HEK293 (cell line): ENCODE results near the gene ST7.

Experiments used
- MYNN ChIP-seq: fragments of 450-650 bp; formaldehyde crosslinking; IDR thresholded peaks from 2 replicates; pipeline ENCODE4 v1.5.1; 2016; ENCODE audit warnings: missing biosample characterization, missing genetic modification characterization, borderline replicate concordance
- PRDM1 ChIP-seq: fragments of 450-650 bp; formaldehyde crosslinking; IDR thresholded peaks from 2 replicates; pipeline ENCODE4; 2016; ENCODE audit warnings: missing biosample characterization, missing genetic modification characterization
- PRDM2 ChIP-seq: fragments of 450-650 bp; formaldehyde crosslinking; IDR thresholded peaks from 2 replicates; pipeline ENCODE4 v1.5.1; 2016; ENCODE audit warnings: missing biosample characterization, missing genetic modification characterization, borderline replicate concordance
- PRDM6 ChIP-seq: fragments of 450-650 bp; formaldehyde crosslinking; IDR thresholded peaks from 2 replicates; pipeline ENCODE4 v1.5.1; 2017; ENCODE audit warnings: missing biosample characterization, missing genetic modification characterization
- ZBTB6 ChIP-seq: fragments of 450-650 bp; formaldehyde crosslinking; IDR thresholded peaks from 2 replicates; pipeline ENCODE4 v1.5.1; 2017; ENCODE audit warnings: missing biosample characterization, missing genetic modification characterization
- ZFHX2 ChIP-seq: fragments of 450-650 bp; formaldehyde crosslinking; conservative IDR thresholded peaks from 2 replicates; pipeline ENCODE4 v1.5.1; 2016; ENCODE audit warnings: missing biosample characterization, missing genetic modification characterization
- ZFP69B ChIP-seq: fragments of 450-650 bp; formaldehyde crosslinking; IDR thresholded peaks from 2 replicates; pipeline ENCODE4 v1.5.1; 2016; ENCODE audit warnings: missing biosample characterization, missing genetic modification characterization
- ZNF133 ChIP-seq: fragments of 450-650 bp; formaldehyde crosslinking; IDR thresholded peaks from 2 replicates; pipeline ENCODE4 v1.5.1; 2016; ENCODE audit warnings: missing biosample characterization, missing genetic modification characterization
- ZNF140 ChIP-seq: fragments of 450-650 bp; formaldehyde crosslinking; IDR thresholded peaks from 2 replicates; pipeline ENCODE4 v1.5.1; 2016; ENCODE audit warnings: missing biosample characterization, missing genetic modification characterization
- ZNF398 ChIP-seq: fragments of 450-650 bp; formaldehyde crosslinking; IDR thresholded peaks from 2 replicates; pipeline ENCODE4 v1.5.1; 2017; ENCODE audit warnings: missing biosample characterization, missing genetic modification characterization
- ZNF518A ChIP-seq: fragments of 450-650 bp; formaldehyde crosslinking; conservative IDR thresholded peaks from 2 replicates; pipeline ENCODE4 v1.5.1; 2016; ENCODE audit warnings: low read depth, missing biosample characterization, missing genetic modification characterization
- ZNF580 ChIP-seq: fragments of 450-650 bp; formaldehyde crosslinking; IDR thresholded peaks from 2 replicates; pipeline ENCODE4 v1.5.1; 2016; ENCODE audit warnings: missing biosample characterization, missing genetic modification characterization
- ZNF664 ChIP-seq: fragments of 450-650 bp; formaldehyde crosslinking; IDR thresholded peaks from 2 replicates; pipeline ENCODE4 v1.5.1; 2016; ENCODE audit warnings: missing biosample characterization, missing genetic modification characterization

ST7 gene

GRCh38 chr7:117015258-117016184 is 62.2 kb downstream of the ST7 start (continued):
- TF ChIP-seq ZFP69B (tag by site-specific recombination) (no peak), PRDM2 (tag by site-specific recombination) (no peak), PRDM6 (peak; percentile 47), ZFHX2 (peak; percentile 84), ZNF140 (tag by site-specific recombination) (no peak), ZNF518A (tag by site-specific recombination) (no peak), ZBTB6 (no peak), PRDM1 (tag by site-specific recombination) (0 out of 2 replicates have a peak, but pooled peaks have one; percentile 7), ZNF133 (tag by site-specific recombination) (no peak), ZNF398 (tag by site-specific recombination) (no peak), MYNN (tag by site-specific recombination) (no peak), ZNF580 (tag by site-specific recombination) (no peak), ZNF664 (peak; percentile 33; the same call in 1 of the 2 replicates)
